Liver (tissue), 9 donors: ENCODE data around the gene TMEM135. TPM values are rescaled to one million over a fixed set of nuclear protein-coding genes. Genes with fewer than 3 reads are reported as not detected.

Source experiments
- DNase-seq: peaks from one replicate; pipeline ENCODE4 v3.0.0-alpha.2; 2017; ENCODE audit warnings: low spot score
- H3K27ac ChIP-seq, 2 donors: one replicate each; pipeline ENCODE4 v1.7.0; 2013; ENCODE audit warnings: inconsistent platforms in 2 of 2, low read length in 2 of 2, control low read depth in 1 of 2, low read depth in 1 of 2, mild to moderate bottlenecking in 1 of 2
- H3K27me3 ChIP-seq, 4 donors: one replicate each; pipeline versions ENCODE4 v1.6.1 to v1.7.0; 2013; ENCODE audit warnings: low read length in 3 of 4, inconsistent platforms in 1 of 4, mild to moderate bottlenecking in 1 of 4, moderate library complexity in 1 of 4; ENCODE audit not compliant: control insufficient read depth in 4 of 4, insufficient read depth in 4 of 4
- H3K36me3 ChIP-seq, 4 donors: one replicate each; pipeline versions ENCODE4 v1.6.1 to v1.7.0; 2013; ENCODE audit warnings: low read length in 3 of 4, mild to moderate bottlenecking in 3 of 4, low read depth in 1 of 4, moderate library complexity in 1 of 4; ENCODE audit not compliant: control insufficient read depth in 4 of 4, insufficient read depth in 3 of 4
- H3K4me1 ChIP-seq, 4 donors: one replicate each; pipeline versions ENCODE4 v1.6.1 to v1.7.0; 2013; ENCODE audit warnings: low read length in 3 of 4, mild to moderate bottlenecking in 3 of 4, moderate library complexity in 1 of 4; ENCODE audit not compliant: control insufficient read depth in 4 of 4, insufficient read depth in 4 of 4
- H3K4me3 ChIP-seq, 3 donors: one replicate each; pipeline versions ENCODE4 v1.6.1 to v1.7.0; 2013; ENCODE audit warnings: low read length in 3 of 3, control low read depth in 1 of 3, low read depth in 1 of 3, mild to moderate bottlenecking in 1 of 3
- H3K9ac ChIP-seq, 2 donors: one replicate each; pipeline ENCODE4 v1.7.0; 2013; ENCODE audit warnings: low read length in 2 of 2, mild to moderate bottlenecking in 2 of 2, moderate library complexity in 2 of 2, control low read depth in 1 of 2, low read depth in 1 of 2
- H3K9me3 ChIP-seq, 4 donors: one replicate each; pipeline versions ENCODE4 v1.6.1 to v1.7.0; 2013; ENCODE audit warnings: low read length in 3 of 4; ENCODE audit not compliant: control insufficient read depth in 4 of 4
- ATF3 ChIP-seq: IDR thresholded peaks from 2 replicates; pipeline ENCODE4 v1.6.1; 2016; ENCODE audit warnings: antibody characterized with exemption
- CTCF ChIP-seq: fragments of 150-350 bp; IDR thresholded peaks from 2 replicates; pipeline ENCODE4 v1.5.1; 2017; ENCODE audit warnings: improper control_type of control experiment, low read depth, low read length; ENCODE audit not compliant: missing input control
- EGR1 ChIP-seq, 2 donors: IDR thresholded peaks; 2 replicates each; pipeline ENCODE4 v1.6.1; 2016 to 2018; ENCODE audit warnings: antibody characterized with exemption in 2 of 2, low read depth in 2 of 2
- FOXA1 ChIP-seq: IDR thresholded peaks from 2 replicates; pipeline ENCODE4 v1.6.1; 2016; ENCODE audit warnings: antibody characterized with exemption
- FOXA2 ChIP-seq: IDR thresholded peaks from 2 replicates; pipeline ENCODE4 v1.6.1; 2016; ENCODE audit warnings: antibody characterized with exemption
- GABPA ChIP-seq, 2 donors: IDR thresholded peaks in 1 of 2; conservative IDR thresholded peaks in 1 of 2; 2 replicates each; pipeline ENCODE4 v1.6.1; 2016; ENCODE audit warnings: antibody characterized with exemption in 2 of 2, mild to moderate bottlenecking in 1 of 2, moderate library complexity in 1 of 2
- HNF4A ChIP-seq, 2 donors: conservative IDR thresholded peaks; 2 replicates each; pipeline ENCODE4 v1.6.1; 2016; ENCODE audit warnings: antibody characterized with exemption in 2 of 2, mild to moderate bottlenecking in 2 of 2
- HNF4G ChIP-seq: IDR thresholded peaks from 2 replicates; pipeline ENCODE4 v1.6.1; 2016; ENCODE audit warnings: antibody characterized with exemption
- JUND ChIP-seq, 2 donors: IDR thresholded peaks; 2 replicates each; pipeline ENCODE4 v1.6.1; 2016; ENCODE audit warnings: antibody characterized with exemption in 2 of 2
- MAX ChIP-seq: IDR thresholded peaks from 2 replicates; pipeline ENCODE4 v1.6.1; 2016; ENCODE audit warnings: antibody characterized with exemption
- NR2F2 ChIP-seq: IDR thresholded peaks from 2 replicates; pipeline ENCODE4 v1.6.1; 2016; ENCODE audit warnings: antibody characterized with exemption
- RAD21 ChIP-seq, 2 donors: IDR thresholded peaks; 2 replicates each; pipeline ENCODE4 v1.6.1; 2016; ENCODE audit warnings: antibody characterized with exemption in 2 of 2, mild to moderate bottlenecking in 2 of 2
- RXRA ChIP-seq, 2 donors: IDR thresholded peaks; 2 replicates each; pipeline ENCODE4 v1.6.1; 2017 to 2018; ENCODE audit warnings: antibody characterized with exemption in 2 of 2, mild to moderate bottlenecking in 1 of 2
- SP1 ChIP-seq: IDR thresholded peaks from 2 replicates; pipeline ENCODE4 v1.6.1; 2018; ENCODE audit warnings: antibody characterized with exemption, mild to moderate bottlenecking
- TAF1 ChIP-seq: conservative IDR thresholded peaks from 2 replicates; pipeline ENCODE4 v1.6.1; 2016; ENCODE audit warnings: antibody characterized with exemption, mild to moderate bottlenecking
- YY1 ChIP-seq: IDR thresholded peaks from 2 replicates; pipeline ENCODE4 v1.6.1; 2016; ENCODE audit warnings: antibody characterized with exemption, mild to moderate bottlenecking
- ZBTB33 ChIP-seq: IDR thresholded peaks from 2 replicates; pipeline ENCODE4 v1.6.1; 2016; ENCODE audit warnings: antibody characterized with exemption
- WGBS: extraction: QIAGEN DNeasy Blood & Tissue Kit; methylation state at CpG from one replicate; pipeline ENCODE4 v1.1.7; 2013; 5-methylcytosine and 5-hydroxymethylcytosine counted together
- polyA plus RNA-seq, 2 donors: library from polyadenylated mRNA; stranded (reverse) in 1 of 2; unstranded in 1 of 2; fragments of 200-250 nt in 1 of 2; fragments of >200 nt in 1 of 2; fragmentation: Nextera tagmentation in 1 of 2; extraction: Ambion mirVana in 1 of 2; gene quantifications; one replicate each; pipeline versions ENCODE4 v1.2.1 to v1.2.3, GENCODE V29; 2013 to 2015
- total RNA-seq, 2 donors: library from RNA; depleted of rRNA; stranded (reverse); fragments of >200 nt; gene quantifications; one replicate each; pipeline ENCODE4 v1.2.3, GENCODE V29; 2014
- TF ChIP-seq, protein P1 (sequence below): IDR thresholded peaks from 2 replicates; pipeline ENCODE4 v1.6.1; 2016; ENCODE audit warnings: antibody characterized with exemption, mild to moderate bottlenecking
- donor health status: healthy.
- donor health status: healthy.
- donor health status: healthy.
- donor health status: healthy.
- donor health status: healthy.

The TMEM135 gene
- total and polyA plus RNA-seq, 4 donors: 10.0 to 38.9 (median 23.5) TPM

DNA sequence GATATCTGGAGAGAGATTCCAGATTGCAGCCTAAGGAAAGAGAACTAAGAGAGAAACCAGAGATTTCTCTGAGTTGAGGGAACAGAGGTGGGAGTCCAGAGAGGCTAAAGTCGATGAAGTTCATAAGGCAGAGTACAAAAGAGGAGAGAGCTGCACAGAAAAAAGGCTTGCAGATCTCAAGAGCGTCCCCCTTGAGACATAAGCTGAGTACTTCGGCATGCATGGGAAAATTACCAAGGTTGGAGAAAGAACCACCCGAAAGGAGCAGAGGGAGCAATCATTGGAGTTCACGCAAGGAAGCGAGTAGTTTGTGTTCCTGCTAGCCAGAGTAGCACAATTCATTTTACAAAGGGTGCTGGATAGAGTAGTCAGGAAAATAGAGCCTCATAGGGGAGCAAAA lies 293.5 kb downstream of the TMEM135 start:
- Histone ChIP-seq H3K27ac (no peak overlapping the region), H3K4me1 (no peaks in the 10 kb centered on the region), H3K36me3 (no peaks in the 10 kb centered on the region), H3K27me3 (no peaks in the 10 kb centered on the region), H3K9me3 (no peaks in the 10 kb centered on the region), H3K9ac (no peak overlapping the region), H3K4me3 (no peak overlapping the region)
- 96% methylated on average over 6 of the region's 6 CpGs for WGBS
- TF ChIP-seq MAX (no peak), CTCF (no peak), HNF4A (conservative IDR thresholded peaks at IDR 0.05) (no peak), GABPA (IDR thresholded peaks at IDR 0.05 in 1 of 2, conservative IDR thresholded peaks at IDR 0.05 in 1 of 2) (no peak), ATF3 (no peak), SP1 (no peak), YY1 (no peak), HNF4G (no peak), EGR1 (IDR thresholded peaks at IDR 0.05; ENCODE audit: low read depth in 2 of 2) (no peak), NR2F2 (no peak), ZBTB33 (no peak), FOXA1 (no peak), RXRA (IDR thresholded peaks at IDR 0.05) (no peak), TAF1 (no peak), RAD21 (IDR thresholded peaks at IDR 0.05) (no peak)
- no peak for DNase-seq

DNA sequence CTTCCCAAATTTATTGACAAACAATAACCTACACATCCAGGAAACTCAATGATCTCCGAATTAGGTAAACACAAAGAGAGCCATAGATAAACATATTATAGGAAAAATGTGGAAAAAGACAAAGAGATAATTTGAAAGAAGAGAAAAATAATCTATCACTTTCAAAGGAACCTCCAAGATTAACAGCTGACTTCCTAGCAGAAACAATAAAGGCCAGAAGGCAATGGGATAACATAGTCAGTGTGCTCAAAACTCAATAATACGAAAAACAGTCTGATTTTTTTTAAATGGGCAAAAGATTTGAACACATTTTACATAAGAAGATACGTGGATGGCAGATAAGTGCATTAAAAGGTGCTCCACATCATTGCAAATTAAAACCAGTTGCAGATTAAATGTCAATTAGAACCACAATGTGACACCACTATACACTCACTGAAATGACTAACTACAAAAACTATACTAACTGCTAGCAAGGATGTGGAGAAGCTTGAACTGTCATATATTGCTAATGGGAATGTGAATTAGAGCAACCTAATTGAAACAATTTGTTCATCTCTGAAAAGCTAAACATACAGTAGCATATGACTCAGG lies 300.4 kb downstream of the TMEM135 start:
- Histone ChIP-seq H3K27ac (no peak overlapping the region), H3K36me3 (no peaks in the 10 kb centered on the region), H3K27me3 (no peaks in the 10 kb centered on the region), H3K4me1 (no peaks in the 10 kb centered on the region), H3K9me3 (peaks cover 0 to 19% (median 2%) of the 10 kb centered on the region in 4 donors), H3K9ac (no peak overlapping the region), H3K4me3 (no peak overlapping the region)
- 80% methylated on average over 3 of the region's 3 CpGs for WGBS
- TF ChIP-seq GABPA (IDR thresholded peaks at IDR 0.05 in 1 of 2, conservative IDR thresholded peaks at IDR 0.05 in 1 of 2) (no peak), TAF1 (no peak), YY1 (no peak), ATF3 (no peak), NR2F2 (no peak), FOXA1 (no peak), EGR1 (IDR thresholded peaks at IDR 0.05; ENCODE audit: low read depth in 2 of 2) (no peak), HNF4A (conservative IDR thresholded peaks at IDR 0.05) (no peak), JUND (IDR thresholded peaks at IDR 0.05) (no peak), FOXA2 (no peak), RXRA (IDR thresholded peaks at IDR 0.05) (no peak), RAD21 (IDR thresholded peaks at IDR 0.05) (no peak), CTCF (no peak), ZBTB33 (no peak), HNF4G (no peak), SP1 (no peak)
- TF ChIP-seq, protein P1, sequence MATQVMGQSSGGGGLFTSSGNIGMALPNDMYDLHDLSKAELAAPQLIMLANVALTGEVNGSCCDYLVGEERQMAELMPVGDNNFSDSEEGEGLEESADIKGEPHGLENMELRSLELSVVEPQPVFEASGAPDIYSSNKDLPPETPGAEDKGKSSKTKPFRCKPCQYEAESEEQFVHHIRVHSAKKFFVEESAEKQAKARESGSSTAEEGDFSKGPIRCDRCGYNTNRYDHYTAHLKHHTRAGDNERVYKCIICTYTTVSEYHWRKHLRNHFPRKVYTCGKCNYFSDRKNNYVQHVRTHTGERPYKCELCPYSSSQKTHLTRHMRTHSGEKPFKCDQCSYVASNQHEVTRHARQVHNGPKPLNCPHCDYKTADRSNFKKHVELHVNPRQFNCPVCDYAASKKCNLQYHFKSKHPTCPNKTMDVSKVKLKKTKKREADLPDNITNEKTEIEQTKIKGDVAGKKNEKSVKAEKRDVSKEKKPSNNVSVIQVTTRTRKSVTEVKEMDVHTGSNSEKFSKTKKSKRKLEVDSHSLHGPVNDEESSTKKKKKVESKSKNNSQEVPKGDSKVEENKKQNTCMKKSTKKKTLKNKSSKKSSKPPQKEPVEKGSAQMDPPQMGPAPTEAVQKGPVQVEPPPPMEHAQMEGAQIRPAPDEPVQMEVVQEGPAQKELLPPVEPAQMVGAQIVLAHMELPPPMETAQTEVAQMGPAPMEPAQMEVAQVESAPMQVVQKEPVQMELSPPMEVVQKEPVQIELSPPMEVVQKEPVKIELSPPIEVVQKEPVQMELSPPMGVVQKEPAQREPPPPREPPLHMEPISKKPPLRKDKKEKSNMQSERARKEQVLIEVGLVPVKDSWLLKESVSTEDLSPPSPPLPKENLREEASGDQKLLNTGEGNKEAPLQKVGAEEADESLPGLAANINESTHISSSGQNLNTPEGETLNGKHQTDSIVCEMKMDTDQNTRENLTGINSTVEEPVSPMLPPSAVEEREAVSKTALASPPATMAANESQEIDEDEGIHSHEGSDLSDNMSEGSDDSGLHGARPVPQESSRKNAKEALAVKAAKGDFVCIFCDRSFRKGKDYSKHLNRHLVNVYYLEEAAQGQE: no peak
- DNase-seq: no peak
